Upper lobe of left lung (tissue), 4 donors: ENCODE data around the gene RAET1L.

Experiments used
- POLR2A ChIP-seq, 4 donors: fragments of 450-650 bp; IDR thresholded peaks; one replicate each; pipeline ENCODE4 v1.5.1; 2016 to 2017; ENCODE audit warnings: antibody characterized with exemption in 4 of 4, mild to moderate bottlenecking in 2 of 4
- TF ChIP-seq, protein P1 (sequence below), 6 experiments: fragments of 450-650 bp in 4 of 6; fragments of 200-600 bp in 2 of 6; sonication (generic) in 2 of 6; IDR thresholded peaks; one replicate each; pipeline ENCODE4 v1.5.1; 2016 to 2019; ENCODE audit warnings: antibody characterized with exemption in 6 of 6

DNA sequence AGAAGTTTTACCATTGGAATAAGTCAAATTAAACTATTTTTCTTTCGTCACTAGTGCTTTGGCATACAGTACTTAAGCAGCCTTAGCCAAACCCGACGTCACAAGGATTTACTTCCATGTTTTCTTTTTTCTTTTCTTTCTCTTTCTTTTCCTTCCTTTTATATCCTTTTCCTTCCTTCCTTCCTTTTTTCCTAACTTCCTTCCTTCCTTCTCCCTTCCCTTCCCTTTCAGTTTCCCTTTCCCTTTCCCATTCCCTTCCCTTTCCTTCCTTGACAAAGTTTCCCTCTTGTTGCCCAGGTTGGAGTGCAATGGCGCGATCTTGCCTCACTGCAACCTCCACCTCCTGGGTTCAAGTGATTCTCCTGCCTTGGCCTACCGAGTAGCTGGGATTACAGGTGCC lies 33.7 kb upstream of the RAET1L start:
- no peak for TF ChIP-seq POLR2A (IDR thresholded peaks at IDR 0.05)
- TF ChIP-seq, protein P1, sequence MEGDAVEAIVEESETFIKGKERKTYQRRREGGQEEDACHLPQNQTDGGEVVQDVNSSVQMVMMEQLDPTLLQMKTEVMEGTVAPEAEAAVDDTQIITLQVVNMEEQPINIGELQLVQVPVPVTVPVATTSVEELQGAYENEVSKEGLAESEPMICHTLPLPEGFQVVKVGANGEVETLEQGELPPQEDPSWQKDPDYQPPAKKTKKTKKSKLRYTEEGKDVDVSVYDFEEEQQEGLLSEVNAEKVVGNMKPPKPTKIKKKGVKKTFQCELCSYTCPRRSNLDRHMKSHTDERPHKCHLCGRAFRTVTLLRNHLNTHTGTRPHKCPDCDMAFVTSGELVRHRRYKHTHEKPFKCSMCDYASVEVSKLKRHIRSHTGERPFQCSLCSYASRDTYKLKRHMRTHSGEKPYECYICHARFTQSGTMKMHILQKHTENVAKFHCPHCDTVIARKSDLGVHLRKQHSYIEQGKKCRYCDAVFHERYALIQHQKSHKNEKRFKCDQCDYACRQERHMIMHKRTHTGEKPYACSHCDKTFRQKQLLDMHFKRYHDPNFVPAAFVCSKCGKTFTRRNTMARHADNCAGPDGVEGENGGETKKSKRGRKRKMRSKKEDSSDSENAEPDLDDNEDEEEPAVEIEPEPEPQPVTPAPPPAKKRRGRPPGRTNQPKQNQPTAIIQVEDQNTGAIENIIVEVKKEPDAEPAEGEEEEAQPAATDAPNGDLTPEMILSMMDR (IDR thresholded peaks at IDR 0.05): no peak
